Glomerular endothelial cell (primary cell): ENCODE data around the gene BAZ1B. TPM values are rescaled to one million over a fixed set of nuclear protein-coding genes. Genes with fewer than 3 reads are reported as not detected.
"Not testable (repeated sequence)": the region's sequence is repeated elsewhere in the genome, so short reads cannot be mapped to it uniquely, and the experiment has no call there.

ENCODE experiments used
- DNase-seq: peaks from one replicate; pipeline ENCODE4 v3.0.0-alpha.2; 2011; ENCODE audit warnings: low read depth, low spot score; ENCODE audit errors: extremely low read depth
- total RNA-seq: library from RNA; depleted of rRNA; stranded (reverse); fragments of >200 nt; gene quantifications from 2 replicates; pipeline ENCODE4 v1.2.3, GENCODE V29; 2015

Gene BAZ1B, protein sequence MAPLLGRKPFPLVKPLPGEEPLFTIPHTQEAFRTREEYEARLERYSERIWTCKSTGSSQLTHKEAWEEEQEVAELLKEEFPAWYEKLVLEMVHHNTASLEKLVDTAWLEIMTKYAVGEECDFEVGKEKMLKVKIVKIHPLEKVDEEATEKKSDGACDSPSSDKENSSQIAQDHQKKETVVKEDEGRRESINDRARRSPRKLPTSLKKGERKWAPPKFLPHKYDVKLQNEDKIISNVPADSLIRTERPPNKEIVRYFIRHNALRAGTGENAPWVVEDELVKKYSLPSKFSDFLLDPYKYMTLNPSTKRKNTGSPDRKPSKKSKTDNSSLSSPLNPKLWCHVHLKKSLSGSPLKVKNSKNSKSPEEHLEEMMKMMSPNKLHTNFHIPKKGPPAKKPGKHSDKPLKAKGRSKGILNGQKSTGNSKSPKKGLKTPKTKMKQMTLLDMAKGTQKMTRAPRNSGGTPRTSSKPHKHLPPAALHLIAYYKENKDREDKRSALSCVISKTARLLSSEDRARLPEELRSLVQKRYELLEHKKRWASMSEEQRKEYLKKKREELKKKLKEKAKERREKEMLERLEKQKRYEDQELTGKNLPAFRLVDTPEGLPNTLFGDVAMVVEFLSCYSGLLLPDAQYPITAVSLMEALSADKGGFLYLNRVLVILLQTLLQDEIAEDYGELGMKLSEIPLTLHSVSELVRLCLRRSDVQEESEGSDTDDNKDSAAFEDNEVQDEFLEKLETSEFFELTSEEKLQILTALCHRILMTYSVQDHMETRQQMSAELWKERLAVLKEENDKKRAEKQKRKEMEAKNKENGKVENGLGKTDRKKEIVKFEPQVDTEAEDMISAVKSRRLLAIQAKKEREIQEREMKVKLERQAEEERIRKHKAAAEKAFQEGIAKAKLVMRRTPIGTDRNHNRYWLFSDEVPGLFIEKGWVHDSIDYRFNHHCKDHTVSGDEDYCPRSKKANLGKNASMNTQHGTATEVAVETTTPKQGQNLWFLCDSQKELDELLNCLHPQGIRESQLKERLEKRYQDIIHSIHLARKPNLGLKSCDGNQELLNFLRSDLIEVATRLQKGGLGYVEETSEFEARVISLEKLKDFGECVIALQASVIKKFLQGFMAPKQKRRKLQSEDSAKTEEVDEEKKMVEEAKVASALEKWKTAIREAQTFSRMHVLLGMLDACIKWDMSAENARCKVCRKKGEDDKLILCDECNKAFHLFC (N-terminal part only)
- 43.4 and 57.2 TPM in 2 replicates for total RNA-seq

GRCh38 chr7:73522105-73522872 is at the start of gene BAZ1B:
BAZ1B (minus strand) TSS chr7:73522293; CDS start chr7:73521933, 360 bp downstream.
- peak; percentile 85 for DNase-seq

DNA sequence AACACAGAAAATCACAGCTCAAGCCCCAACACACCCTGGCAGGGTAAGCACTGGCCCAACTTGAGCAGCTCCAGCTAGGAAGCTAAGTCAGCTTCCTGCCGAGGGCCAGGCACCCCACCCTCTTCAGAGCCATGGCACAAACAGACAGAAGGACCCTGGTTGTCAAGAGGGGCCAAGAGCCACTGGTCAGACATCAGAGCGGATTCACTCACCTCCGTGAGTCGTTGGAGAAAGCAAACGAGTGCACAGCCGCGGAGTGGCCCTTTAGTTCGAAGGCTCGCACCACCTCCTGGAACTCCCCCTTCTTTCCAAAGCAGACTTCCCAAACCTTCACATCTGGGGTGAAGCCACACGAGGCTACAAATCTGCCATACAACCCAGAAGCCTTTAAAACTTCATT is 48.9 kb upstream of the BAZ1B start:
- no peak for DNase-seq

- no peak for DNase-seq
Observed at GRCh38 chr7:73570521-73570920, 48.4 kb upstream of the BAZ1B start.

DNA sequence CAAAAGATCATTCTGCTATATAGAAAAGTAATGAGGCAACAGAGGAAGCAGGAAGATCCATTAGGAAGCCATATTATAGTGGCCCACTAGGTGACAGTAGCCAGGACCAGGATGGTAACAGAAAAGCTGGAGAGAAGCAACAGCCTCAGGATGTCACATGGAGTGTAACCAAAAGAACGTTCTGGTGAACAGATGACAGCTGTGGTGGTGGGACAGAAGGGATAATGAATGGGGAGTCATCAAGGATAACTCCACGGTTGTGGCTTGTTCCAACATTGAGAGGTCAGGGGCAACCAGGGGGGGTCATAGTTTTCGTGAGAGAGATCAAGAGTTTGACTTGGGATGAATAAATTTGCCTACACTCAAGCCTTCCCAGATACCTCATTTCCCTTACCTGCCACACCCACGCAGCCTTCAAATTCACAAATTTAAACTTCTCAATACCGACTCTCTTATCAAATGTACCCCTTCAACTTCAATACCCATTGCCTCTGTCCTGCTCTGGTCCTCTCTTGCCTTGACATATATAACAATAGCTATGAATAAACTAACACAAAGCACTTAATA is 47.0 kb upstream of the BAZ1B start:
- no peak for DNase-seq

GRCh38 chr7:73567846-73568685 is 46.0 kb upstream of the BAZ1B start:
- no peak for DNase-seq

DNA sequence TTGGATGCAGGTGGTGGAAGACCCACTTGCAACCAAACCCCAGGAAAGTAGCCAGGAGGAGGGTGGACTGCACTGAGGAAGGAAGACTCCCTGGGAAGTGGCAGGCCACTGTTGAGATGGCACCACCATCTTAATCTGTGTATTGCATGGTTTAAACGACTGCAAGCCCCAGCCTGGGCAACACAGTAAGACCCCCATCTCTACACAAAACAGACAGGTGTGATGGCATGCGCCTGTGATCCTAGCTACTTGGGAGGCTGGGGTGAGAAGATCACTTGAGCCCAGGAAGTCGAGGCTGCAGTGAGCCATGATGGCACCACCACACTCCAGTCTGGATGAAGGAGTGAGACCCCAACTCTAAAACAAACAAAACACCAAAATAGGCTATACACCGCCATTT is 45.0 kb upstream of the BAZ1B start:
- no peak for DNase-seq

DNA sequence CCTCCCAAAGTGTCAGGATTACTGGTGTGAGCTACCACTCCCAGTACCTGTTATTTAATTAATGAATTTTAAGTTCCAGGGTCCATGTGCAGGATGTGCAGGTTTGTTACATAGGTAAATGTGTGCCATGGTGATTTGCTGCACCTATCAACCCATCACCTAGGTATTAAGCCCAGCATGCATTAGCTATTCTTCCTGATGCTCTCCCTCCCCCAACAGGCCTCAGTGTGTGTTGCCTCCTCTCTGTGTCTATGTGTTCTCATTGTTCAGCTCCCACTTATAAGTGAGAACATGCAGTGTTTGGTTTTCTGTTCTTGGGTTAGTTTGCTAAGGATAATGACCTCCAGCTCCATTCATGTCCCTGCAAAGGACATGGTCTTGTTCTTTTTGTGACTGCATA is 44.3 kb upstream of the BAZ1B start:
- not testable (repeated sequence) for DNase-seq

DNA sequence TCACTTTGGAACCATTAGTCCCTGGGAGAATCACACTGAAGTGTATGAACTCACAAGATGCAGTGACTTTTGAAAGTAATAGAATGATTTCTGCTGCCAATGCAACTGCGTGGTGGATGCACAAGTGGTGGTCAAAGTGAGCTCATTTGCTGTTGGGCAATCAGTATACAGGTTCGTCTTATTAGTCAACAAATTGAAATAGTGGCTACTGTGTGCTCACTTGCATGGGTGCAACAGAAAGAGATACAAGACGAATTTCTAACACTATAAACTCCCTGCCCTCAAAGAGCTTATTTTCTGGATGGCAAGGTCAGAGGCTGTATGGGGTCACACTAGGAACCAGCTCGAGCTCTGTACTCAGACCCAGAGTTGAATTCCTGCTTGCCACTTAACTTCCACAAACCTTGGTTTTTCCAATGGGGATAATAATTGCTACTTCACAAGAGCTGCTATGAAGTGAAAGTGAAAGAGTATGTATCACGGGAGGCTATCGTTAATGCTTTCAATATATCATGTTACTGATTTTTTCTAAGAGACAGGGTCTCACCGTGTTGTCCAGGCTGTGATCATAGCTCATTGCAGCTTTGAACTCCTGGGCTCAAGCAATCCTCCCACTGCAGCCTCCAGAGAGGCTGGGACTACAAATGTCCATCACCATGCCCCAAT is 43.7 kb upstream of the BAZ1B start:
- no peak for DNase-seq

GRCh38 chr7:73560109-73560835 is 38.2 kb upstream of the BAZ1B start:
- no peak for DNase-seq

DNA sequence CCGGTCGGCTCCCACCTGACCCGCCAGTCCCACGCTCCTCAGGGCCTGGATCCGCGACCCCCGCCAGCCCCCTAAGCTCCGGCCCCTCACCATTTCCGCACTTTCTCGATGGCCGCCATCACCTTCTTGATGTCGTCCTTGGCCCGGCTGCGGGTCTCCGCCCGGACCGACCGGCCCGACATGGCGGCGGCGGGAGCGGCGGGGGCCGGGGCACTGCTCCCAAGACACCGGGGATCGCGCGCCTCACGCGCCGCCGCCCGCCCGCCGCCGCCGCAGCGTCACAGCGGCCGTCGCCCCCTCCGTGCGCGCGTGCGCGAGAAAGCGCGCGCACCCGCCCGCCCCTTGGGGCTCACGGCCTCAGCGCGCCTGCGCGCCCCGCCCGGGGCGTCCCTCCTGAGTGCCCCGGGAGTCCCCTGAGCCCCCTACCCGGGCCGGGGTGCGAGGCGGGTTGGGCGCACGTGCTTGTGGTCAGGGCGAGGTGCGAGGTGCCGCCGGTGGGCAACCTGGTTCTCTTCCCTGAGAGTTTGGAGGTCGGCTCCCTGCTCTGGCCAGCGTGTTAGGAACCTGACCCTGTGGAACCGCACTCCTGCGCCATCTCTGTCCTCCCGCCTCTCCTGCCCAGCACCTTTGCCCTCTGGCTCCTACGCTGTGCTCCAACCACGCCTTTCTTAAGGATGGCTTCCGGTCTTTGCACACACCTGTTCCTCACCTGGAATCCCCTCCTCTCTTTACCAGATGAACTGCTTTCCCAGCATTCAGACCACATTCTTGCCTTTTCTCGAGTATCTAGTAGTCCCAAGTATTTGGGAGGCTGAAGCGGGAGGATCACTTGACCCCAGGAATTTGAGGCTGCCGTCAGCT is 35.5 kb upstream of the BAZ1B start, which contains the start of gene BCL7B:
TSS of gene BCL7B (minus strand) at position 294 of the 861 bp plus-strand sequence. CDS start at position 182, 112 bp downstream.
- DNase-seq: no peak

DNA sequence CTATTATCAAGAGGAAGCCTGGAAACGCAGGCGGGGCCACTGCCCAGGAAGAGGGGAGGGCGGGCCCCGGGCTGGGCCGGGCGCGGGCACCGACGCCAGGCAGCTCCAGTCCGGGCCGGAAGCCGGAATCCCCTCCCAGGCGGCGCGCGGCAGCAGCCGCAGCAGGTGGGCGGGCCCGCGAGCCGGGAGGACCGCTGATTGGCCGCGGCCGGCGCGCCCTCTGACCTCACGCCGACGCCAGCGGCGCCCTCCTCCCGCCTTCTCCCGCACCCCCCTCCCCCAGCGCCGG is 35.0 kb upstream of the BAZ1B start:
- DNase-seq: peak; percentile 33

DNA sequence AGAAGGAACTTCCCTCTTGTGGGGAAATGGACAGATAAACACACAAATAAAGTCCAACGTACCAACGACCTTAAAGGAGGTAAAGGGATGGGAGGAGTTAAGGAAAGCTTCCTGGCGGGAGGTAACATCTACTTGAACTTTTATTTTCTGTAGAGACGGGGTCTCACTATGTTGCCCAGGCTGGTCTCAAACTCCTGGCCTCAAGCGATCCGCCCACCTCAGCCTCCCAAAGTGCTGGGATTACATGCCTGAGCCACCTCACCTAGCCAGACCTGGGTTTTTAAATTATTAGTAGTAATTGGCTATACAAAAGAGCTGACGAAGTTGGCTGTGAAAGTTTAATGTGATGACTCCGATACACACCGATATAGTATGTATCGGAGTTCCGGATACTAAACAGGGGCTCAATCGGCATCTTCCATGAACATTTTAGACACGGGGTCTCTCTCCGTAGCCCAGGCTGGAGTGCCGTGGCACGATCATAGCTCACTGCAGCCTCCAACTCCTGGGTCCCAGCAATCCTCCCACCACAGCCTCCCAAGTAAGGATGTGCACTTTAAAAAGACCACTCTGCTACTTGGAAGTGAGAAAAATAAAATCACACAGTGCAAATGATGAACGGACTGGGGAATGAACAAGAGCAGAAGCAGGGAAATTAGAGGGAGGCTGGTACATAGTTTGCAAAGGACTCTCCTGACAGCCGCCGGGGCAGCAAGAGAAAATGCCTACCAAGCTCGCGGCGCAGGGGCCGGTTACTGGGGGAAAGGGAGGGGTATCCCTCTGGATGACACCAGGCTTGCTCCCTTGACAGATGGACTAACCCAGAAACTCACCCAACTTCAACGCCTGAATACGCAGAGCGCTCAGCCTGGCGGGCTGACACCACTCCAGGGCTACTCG is 34.4 kb upstream of the BAZ1B start:
- no peak for DNase-seq

DNA sequence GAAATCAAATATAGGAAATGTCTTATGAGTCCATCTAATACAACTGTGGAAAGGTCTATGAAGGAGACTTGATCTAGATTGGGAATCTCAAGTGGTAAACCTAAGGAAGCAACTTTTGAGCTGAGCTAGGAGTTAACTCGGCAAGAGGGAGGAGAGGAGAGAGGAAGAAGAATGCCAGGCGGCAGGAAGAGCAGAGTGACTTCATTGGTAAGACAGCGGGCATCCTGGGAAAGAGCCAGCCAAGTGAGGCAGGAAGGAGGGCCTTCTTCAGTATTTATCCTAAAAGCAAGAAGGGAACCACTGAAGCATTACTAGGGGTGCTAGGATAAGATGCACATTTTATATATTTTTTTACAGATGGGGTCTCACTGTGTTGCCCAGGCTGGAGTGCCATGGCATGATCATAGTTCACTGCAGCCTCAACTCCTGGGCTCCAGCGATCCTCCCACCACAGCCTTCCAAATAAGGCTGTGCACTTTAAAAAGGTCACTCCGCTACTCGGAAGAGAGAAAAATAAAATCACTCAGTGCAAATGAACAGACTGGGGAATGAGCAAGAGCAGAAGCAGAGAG is 33.4 kb upstream of the BAZ1B start:
- DNase-seq: no peak

DNA sequence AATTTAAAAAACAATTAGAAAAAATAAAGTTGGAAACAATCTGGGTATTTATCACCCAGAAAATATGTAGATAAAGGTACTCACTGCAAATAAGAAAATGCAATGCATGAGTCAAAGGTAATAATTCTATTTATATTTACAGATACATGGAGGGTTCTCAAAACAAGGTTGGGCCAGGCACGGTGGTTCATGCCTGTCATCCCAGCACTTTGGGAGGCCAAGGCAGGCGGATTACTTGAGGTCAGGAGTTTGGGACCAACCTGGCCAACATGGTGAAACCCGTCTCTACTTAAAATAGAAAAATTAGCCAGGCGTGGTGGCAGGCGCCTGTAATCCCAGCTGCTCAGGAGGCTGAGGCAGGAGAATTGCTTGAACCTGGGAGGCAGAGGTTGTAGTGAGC is 28.0 kb upstream of the BAZ1B start:
- DNase-seq: not testable (repeated sequence)

GRCh38 chr7:73549176-73549575 is 27.1 kb upstream of the BAZ1B start:
- DNase-seq: no peak

DNA sequence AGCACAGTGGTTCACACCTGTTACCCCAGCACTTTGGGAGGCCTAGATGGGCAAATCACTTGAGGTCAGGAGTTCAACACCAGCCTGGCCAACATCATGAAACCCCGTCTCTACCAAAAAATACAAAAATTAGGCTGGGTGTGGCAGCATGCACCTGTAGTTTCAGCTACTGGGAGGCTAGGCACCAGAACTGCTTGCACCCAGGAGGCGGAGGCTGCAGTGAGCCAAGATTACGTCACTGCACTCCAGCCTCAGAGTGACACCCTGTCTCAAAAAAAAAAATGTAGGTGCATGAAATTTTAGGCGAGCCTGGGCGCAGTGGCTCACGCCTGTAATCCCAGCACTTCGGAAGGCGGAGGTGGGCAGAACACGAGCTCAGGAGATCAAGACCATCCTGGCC is 25.7 kb upstream of the BAZ1B start:
- no peak for DNase-seq
